ENCODE results near the gene ALPK3. TPM values are rescaled to one million over a fixed set of nuclear protein-coding genes. Genes with fewer than 3 reads are reported as not detected.

ALPK3 gene
- total RNA-seq, 1 donor = 0.36 TPM

- Histone ChIP-seq H3K9me3 (ENCODE audit: low read depth, low read length) (no peaks in the 10 kb centered on the region), H3K4me2 (ENCODE audit: insufficient read depth, low read length) (no peak overlapping the region), H3K27ac (ENCODE audit: low read depth, low read length) (no peak overlapping the region), H2AFZ (ENCODE audit: low read length) (no peak overlapping the region), H3K79me2 (ENCODE audit: insufficient read depth, low read length) (no peaks in the 10 kb centered on the region), H3K4me3 (ENCODE audit: insufficient read depth, low read length) (no peak overlapping the region), H3K4me1 (ENCODE audit: insufficient read depth, low read length) (no peaks in the 10 kb centered on the region), H3K36me3 (ENCODE audit: insufficient read depth, low read length) (no peaks in the 10 kb centered on the region), H4K20me1 (ENCODE audit: insufficient read depth, low read length) (no peaks in the 10 kb centered on the region), H3K27me3 (ENCODE audit: insufficient read depth, low read length) (no peaks in the 10 kb centered on the region)
- no peak for TF ChIP-seq CTCF (IDR thresholded peaks at IDR 0.05; ENCODE audit: extremely low read depth, low read depth, low read length)
- DNase-seq (ENCODE audit: insufficient read length, low spot score, missing footprints) = no peak
Observed at GRCh38 chr15:84857418-84858004, 40.4 kb downstream of the ALPK3 start.

- Histone ChIP-seq H3K4me3 (ENCODE audit: insufficient read depth, low read length) (no peak overlapping the region), H3K4me2 (ENCODE audit: insufficient read depth, low read length) (no peak overlapping the region), H3K79me2 (ENCODE audit: insufficient read depth, low read length) (no peaks in the 10 kb centered on the region), H2AFZ (ENCODE audit: low read length) (no peak overlapping the region), H3K36me3 (ENCODE audit: insufficient read depth, low read length) (no peaks in the 10 kb centered on the region), H3K27me3 (ENCODE audit: insufficient read depth, low read length) (no peaks in the 10 kb centered on the region), H3K27ac (ENCODE audit: low read depth, low read length) (no peak overlapping the region), H3K9me3 (ENCODE audit: low read depth, low read length) (no peaks in the 10 kb centered on the region), H3K4me1 (ENCODE audit: insufficient read depth, low read length) (no peaks in the 10 kb centered on the region), H4K20me1 (ENCODE audit: insufficient read depth, low read length) (no peaks in the 10 kb centered on the region)
- no peak for TF ChIP-seq CTCF (IDR thresholded peaks at IDR 0.05; ENCODE audit: extremely low read depth, low read depth, low read length)
- no peak for DNase-seq (ENCODE audit: insufficient read length, low spot score, missing footprints)
Observed at GRCh38 chr15:84858231-84858630, 41.1 kb downstream of the ALPK3 start.

- Histone ChIP-seq H4K20me1 (ENCODE audit: insufficient read depth, low read length) (no peaks in the 10 kb centered on the region), H3K27me3 (ENCODE audit: insufficient read depth, low read length) (no peaks in the 10 kb centered on the region), H3K27ac (ENCODE audit: low read depth, low read length) (no peak overlapping the region), H3K36me3 (ENCODE audit: insufficient read depth, low read length) (no peaks in the 10 kb centered on the region), H3K4me3 (ENCODE audit: insufficient read depth, low read length) (no peak overlapping the region), H3K79me2 (ENCODE audit: insufficient read depth, low read length) (no peaks in the 10 kb centered on the region), H3K4me2 (ENCODE audit: insufficient read depth, low read length) (no peak overlapping the region), H3K9me3 (ENCODE audit: low read depth, low read length) (no peaks in the 10 kb centered on the region), H3K4me1 (ENCODE audit: insufficient read depth, low read length) (no peaks in the 10 kb centered on the region), H2AFZ (ENCODE audit: low read length) (no peak overlapping the region)
- no peak for TF ChIP-seq CTCF (IDR thresholded peaks at IDR 0.05; ENCODE audit: extremely low read depth, low read depth, low read length)
- DNase-seq (ENCODE audit: insufficient read length, low spot score, missing footprints) = no peak
Observed at GRCh38 chr15:84859144-84859543, 42.0 kb downstream of the ALPK3 start.

- no peak overlapping the region for H2AFZ ChIP-seq (ENCODE audit: low read length)
- H3K27ac ChIP-seq (ENCODE audit: low read depth, low read length) = no peak overlapping the region
- no peak for DNase-seq (ENCODE audit: insufficient read length, low spot score, missing footprints)
- no peaks in the 10 kb centered on the region for H4K20me1 ChIP-seq (ENCODE audit: insufficient read depth, low read length)
- no peak overlapping the region for H3K4me3 ChIP-seq (ENCODE audit: insufficient read depth, low read length)
- H3K4me1 ChIP-seq (ENCODE audit: insufficient read depth, low read length) = no peaks in the 10 kb centered on the region
- no peaks in the 10 kb centered on the region for H3K79me2 ChIP-seq (ENCODE audit: insufficient read depth, low read length)
- TF ChIP-seq CTCF (IDR thresholded peaks at IDR 0.05; ENCODE audit: extremely low read depth, low read depth, low read length) = no peak
- H3K27me3 ChIP-seq (ENCODE audit: insufficient read depth, low read length) = no peaks in the 10 kb centered on the region
- no peak overlapping the region for H3K4me2 ChIP-seq (ENCODE audit: insufficient read depth, low read length)
- H3K36me3 ChIP-seq (ENCODE audit: insufficient read depth, low read length) = no peaks in the 10 kb centered on the region
- no peaks in the 10 kb centered on the region for H3K9me3 ChIP-seq (ENCODE audit: low read depth, low read length)
Observed at GRCh38 chr15:84859651-84860050, 42.5 kb downstream of the ALPK3 start.
